ENCODE data around the gene SLC17A6.

- TF ChIP-seq ZNF274 (IDR thresholded peaks at IDR 0.05; ENCODE audit: low read depth, low read length) (no peak), YY1 (IDR thresholded peaks at IDR 0.05; ENCODE audit: insufficient read depth, insufficient read length) (no peak)
Measured at GRCh38 chr11:22341588-22341931, 3.4 kb downstream of the SLC17A6 start.
